HG02763 (cell line): ENCODE measurements around the gene LEMD1.

ENCODE experiments used
- ATAC-seq: cut with Tn5 transposase; IDR thresholded peaks from one replicate; pipeline ENCODE4 v1.9.1; 2021; ENCODE audit warnings: mild to moderate bottlenecking, moderate library complexity; ENCODE audit not compliant: unreplicated experiment

LEMD1 gene

DNA sequence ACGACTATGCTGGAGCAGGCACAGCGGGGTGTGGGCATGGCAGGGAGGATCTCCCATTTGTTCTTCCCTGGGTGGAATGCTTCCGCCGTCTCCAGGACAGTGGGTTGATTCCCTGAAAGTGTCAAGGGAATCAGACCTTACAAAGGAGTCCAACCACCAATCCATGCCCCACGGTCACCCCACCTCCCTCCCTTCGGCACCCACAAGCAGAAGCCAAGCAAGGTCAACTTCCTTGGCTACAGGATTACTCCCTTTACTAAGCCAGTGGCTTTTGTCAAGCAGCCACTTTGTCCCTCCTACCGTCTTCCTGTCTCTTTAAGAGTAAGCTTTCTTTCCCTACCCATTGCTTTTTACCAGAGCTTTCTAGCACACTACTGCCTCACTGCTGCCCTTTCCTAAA is 84.4 kb downstream of the LEMD1 start:
- ATAC-seq = no peak

DNA sequence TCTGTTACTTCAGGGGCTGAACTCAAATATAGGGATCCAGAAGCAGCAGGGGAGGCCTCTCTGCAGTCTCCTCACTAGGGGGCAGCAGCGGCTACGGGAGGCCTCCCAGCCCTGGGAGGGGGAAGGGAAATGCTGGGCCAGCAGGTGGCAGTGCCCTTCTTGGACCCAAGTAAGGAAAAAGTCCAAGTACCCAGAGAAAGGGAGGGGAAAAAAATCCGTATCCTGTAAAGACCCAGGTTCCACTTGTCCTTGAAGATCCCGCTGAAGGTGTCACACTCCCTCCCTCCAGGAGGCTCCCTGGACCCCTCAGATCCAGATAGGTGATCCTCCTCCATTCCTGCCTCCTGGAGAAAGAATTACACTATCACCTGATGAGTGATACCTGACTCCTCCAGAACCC is 86.2 kb downstream of the LEMD1 start:
- no peak for ATAC-seq

DNA sequence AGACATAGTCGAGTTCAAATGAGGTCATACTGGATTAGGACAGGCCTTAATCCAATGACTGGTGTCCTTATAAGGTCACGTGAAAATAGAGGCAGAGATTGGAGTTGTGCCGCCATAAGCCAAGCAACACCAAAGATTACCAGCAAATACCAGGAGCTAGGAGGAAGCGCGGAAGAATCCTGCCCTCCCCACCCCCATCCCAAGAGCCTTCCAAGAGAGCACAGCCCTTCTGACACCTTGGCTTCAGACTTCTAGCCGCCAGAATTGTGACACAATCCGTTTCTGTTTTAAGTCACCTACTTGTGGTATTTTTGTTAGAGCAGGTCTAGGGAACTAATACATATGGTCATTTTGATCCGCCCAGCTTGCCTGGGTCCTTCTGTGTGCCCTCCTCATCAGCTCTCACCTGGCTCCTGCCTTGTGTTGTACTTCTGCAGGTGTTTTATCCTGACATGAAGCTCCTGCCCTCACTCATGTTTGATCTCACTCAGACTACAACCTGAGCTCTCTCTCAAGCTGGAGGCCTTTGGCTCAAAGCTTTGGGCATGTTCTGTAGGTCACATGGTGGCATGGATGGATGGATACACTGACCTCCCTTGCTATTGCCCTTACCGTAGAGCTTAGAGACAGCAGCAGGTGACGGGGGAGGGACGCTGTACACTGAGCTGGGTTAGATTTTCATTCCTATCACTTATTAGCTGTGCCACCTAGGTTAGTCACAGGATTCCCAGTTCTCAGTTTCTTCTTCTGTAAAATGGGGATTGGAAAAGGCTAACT is 89.7 kb downstream of the LEMD1 start:
- ATAC-seq = no peak
